ENCODE measurements around the gene UBE2E2. TPM values are rescaled to one million over a fixed set of nuclear protein-coding genes. Genes with fewer than 3 reads are reported as not detected.

The UBE2E2 gene
- total RNA-seq, 1 donor from 2014 or later = 89.8 TPM

GRCh38 chr3:23492057-23492456 lies 288.9 kb downstream of the UBE2E2 start:
- H3K9me3 Mint-ChIP-seq = no peaks in the 10 kb centered on the region

DNA sequence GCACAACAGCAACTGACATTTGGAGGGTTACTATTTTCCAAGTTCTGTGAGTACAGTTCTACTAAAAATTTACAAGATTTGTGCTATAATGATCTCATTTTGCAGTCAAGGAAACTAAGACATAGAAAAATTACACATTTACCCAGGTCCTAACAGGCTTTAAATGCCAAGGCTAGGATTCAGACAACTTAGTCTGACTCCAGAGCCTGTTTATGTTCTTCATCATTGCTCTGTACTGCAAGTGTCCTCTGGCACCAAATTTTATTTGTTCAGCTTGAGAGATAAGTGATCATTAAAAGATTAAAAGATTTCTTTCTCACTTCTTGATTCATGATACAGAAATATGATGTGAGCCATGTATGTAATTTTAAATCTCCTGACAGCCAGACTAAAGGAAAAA lies 290.8 kb downstream of the UBE2E2 start:
- Mint-ChIP-seq H3K9me3 (no peaks in the 10 kb centered on the region), H3K4me3 (no peak overlapping the region), H3K4me1 (peaks cover 26% of the 10 kb centered on the region), H3K27me3 (ENCODE audit: insufficient read depth, low read depth) (no peaks in the 10 kb centered on the region), H3K27ac (no peak overlapping the region), H3K36me3 (no peaks in the 10 kb centered on the region)
- TF ChIP-seq EZH2 (IDR thresholded peaks at IDR 0.05) (no peak), EZH2phosphoT487 (IDR thresholded peaks at IDR 0.05) (no peak)
- TF ChIP-seq, protein P1, sequence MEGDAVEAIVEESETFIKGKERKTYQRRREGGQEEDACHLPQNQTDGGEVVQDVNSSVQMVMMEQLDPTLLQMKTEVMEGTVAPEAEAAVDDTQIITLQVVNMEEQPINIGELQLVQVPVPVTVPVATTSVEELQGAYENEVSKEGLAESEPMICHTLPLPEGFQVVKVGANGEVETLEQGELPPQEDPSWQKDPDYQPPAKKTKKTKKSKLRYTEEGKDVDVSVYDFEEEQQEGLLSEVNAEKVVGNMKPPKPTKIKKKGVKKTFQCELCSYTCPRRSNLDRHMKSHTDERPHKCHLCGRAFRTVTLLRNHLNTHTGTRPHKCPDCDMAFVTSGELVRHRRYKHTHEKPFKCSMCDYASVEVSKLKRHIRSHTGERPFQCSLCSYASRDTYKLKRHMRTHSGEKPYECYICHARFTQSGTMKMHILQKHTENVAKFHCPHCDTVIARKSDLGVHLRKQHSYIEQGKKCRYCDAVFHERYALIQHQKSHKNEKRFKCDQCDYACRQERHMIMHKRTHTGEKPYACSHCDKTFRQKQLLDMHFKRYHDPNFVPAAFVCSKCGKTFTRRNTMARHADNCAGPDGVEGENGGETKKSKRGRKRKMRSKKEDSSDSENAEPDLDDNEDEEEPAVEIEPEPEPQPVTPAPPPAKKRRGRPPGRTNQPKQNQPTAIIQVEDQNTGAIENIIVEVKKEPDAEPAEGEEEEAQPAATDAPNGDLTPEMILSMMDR (IDR thresholded peaks at IDR 0.05) = no peak
- no peaks in the 10 kb centered on the region for H3K36me3 ChIP-seq
- no peak overlapping the region for H3K4me2 ChIP-seq
- peaks cover 16% of the 10 kb centered on the region for H3K4me1 ChIP-seq
- H3K27ac ChIP-seq = no peak overlapping the region
- no peaks in the 10 kb centered on the region for H3F3A ChIP-seq (ENCODE audit: low read depth)
- no peak overlapping the region for H3K9ac ChIP-seq
- H4K20me1 ChIP-seq (ENCODE audit: low read depth) = peaks cover 18% of the 10 kb centered on the region
- no peak for DNase-seq (ENCODE audit: low spot score)
- no peaks in the 10 kb centered on the region for H3K9me3 ChIP-seq (ENCODE audit: low read depth)
- H3K79me2 ChIP-seq (ENCODE audit: low read depth) = no peaks in the 10 kb centered on the region
- no peaks in the 10 kb centered on the region for H3K27me3 ChIP-seq
- H2AFZ ChIP-seq (replicated peaks) = no peak overlapping the region
- H3K4me3 ChIP-seq = no peak overlapping the region

More at GRCh38 chr3:23492057-23492456, 288.9 kb downstream of the UBE2E2 start:
- Histone ChIP-seq H3K27ac (no peak overlapping the region), H4K20me1 (ENCODE audit: low read depth) (peaks cover 20% of the 10 kb centered on the region), H3K4me3 (no peak overlapping the region), H2AFZ (replicated peaks) (no peak overlapping the region), H3F3A (ENCODE audit: low read depth) (no peaks in the 10 kb centered on the region), H3K27me3 (no peaks in the 10 kb centered on the region), H3K4me2 (no peak overlapping the region), H3K9ac (no peak overlapping the region), H3K9me3 (ENCODE audit: low read depth) (no peaks in the 10 kb centered on the region), H3K36me3 (no peaks in the 10 kb centered on the region), H3K79me2 (ENCODE audit: low read depth) (no peaks in the 10 kb centered on the region), H3K4me1 (peaks cover 11% of the 10 kb centered on the region)
- Mint-ChIP-seq H3K27me3 (ENCODE audit: insufficient read depth, low read depth) (no peaks in the 10 kb centered on the region), H3K27ac (no peak overlapping the region), H3K4me1 (peaks cover 29% of the 10 kb centered on the region), H3K4me3 (no peak overlapping the region), H3K36me3 (no peaks in the 10 kb centered on the region)
- TF ChIP-seq, protein P1 (IDR thresholded peaks at IDR 0.05) = no peak
- TF ChIP-seq EZH2phosphoT487 (IDR thresholded peaks at IDR 0.05) (no peak), EZH2 (IDR thresholded peaks at IDR 0.05) (no peak)
- DNase-seq (ENCODE audit: low spot score) = no peak

- H3K27ac ChIP-seq = no peak overlapping the region
- H3K4me1 ChIP-seq = peaks cover 6% of the 10 kb centered on the region
- no peaks in the 10 kb centered on the region for H3K36me3 ChIP-seq
- H4K20me1 ChIP-seq (ENCODE audit: low read depth) = peaks cover 7% of the 10 kb centered on the region
- no peak overlapping the region for H3K27ac Mint-ChIP-seq
- no peak for DNase-seq (ENCODE audit: low spot score)
- H3K4me3 ChIP-seq = no peak overlapping the region
- no peaks in the 10 kb centered on the region for H3K36me3 Mint-ChIP-seq
- H2AFZ ChIP-seq (replicated peaks) = no peak overlapping the region
- no peaks in the 10 kb centered on the region for H3K9me3 Mint-ChIP-seq
- no peaks in the 10 kb centered on the region for H3K27me3 Mint-ChIP-seq (ENCODE audit: insufficient read depth, low read depth)
- peaks cover 17% of the 10 kb centered on the region for H3K4me1 Mint-ChIP-seq
- no peaks in the 10 kb centered on the region for H3K27me3 ChIP-seq
- H3K4me3 Mint-ChIP-seq = no peak overlapping the region
- H3K4me2 ChIP-seq = no peak overlapping the region
- no peaks in the 10 kb centered on the region for H3K9me3 ChIP-seq (ENCODE audit: low read depth)
- H3K79me2 ChIP-seq (ENCODE audit: low read depth) = no peaks in the 10 kb centered on the region
- TF ChIP-seq, protein P1 (IDR thresholded peaks at IDR 0.05) = no peak
- no peak for TF ChIP-seq EZH2phosphoT487 (IDR thresholded peaks at IDR 0.05)
- no peak for TF ChIP-seq EZH2 (IDR thresholded peaks at IDR 0.05)
- H3K9ac ChIP-seq = no peak overlapping the region
- H3F3A ChIP-seq (ENCODE audit: low read depth) = no peaks in the 10 kb centered on the region
Measured at GRCh38 chr3:23494967-23495366, 291.8 kb downstream of the UBE2E2 start.
